WI38 (cell line): ENCODE data around the gene TTLL7.
A peak's percentile ranks its signal among the peaks of the same experiment; 100 is the strongest.

Experiments
- H3K4me3 ChIP-seq: 2 replicates; pipeline ENCODE4 v1.5.1; 2011; ENCODE audit warnings: low read depth, mild to moderate bottlenecking, control low read depth, low read length
- CTCF ChIP-seq: IDR thresholded peaks from 2 replicates; pipeline ENCODE4 v1.5.1; 2012; ENCODE audit warnings: low read depth, mild to moderate bottlenecking, control low read depth, low read length

The TTLL7 gene

GRCh38 chr1:83932281-83932680, 66.7 kb downstream of the TTLL7 start:
- TF ChIP-seq CTCF = no peak
- no peak overlapping the region for H3K4me3 ChIP-seq

DNA sequence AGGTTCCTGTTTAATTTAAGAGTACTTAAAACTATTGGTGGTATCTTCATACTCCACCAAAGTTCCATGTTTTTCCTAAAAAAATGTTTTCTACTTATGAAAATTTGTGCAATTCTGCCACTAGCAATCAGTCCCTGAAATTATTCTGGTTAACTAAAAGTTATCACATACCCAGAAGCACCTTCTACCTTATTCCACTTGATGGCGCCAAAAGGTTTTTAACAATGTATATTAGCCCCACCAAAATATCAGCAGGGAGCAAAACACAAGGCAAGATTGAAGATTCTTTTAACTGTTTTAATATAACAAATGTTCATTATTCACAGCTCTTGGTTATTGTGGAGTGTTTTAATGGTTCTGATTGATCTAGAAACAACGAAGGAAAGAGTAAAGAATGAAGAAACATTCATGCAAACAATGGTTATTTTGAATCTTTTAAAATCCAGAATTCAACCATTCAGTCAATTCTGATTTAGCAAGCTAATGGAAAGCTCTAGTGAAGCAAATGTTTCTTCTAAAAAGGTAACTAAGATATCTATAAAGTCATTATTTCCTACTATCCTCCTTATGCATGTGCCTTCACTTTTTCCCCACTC, 67.2 kb downstream of the TTLL7 start:
- TF ChIP-seq CTCF = peak; percentile 53; the same call in 1 of the 2 replicates
- H3K4me3 ChIP-seq = no peak overlapping the region

- no peak for TF ChIP-seq CTCF
Measured at GRCh38 chr1:83929184-83929583, 69.7 kb downstream of the TTLL7 start.

GRCh38 chr1:83928396-83928795, 70.5 kb downstream of the TTLL7 start:
- no peak for TF ChIP-seq CTCF
- no peak overlapping the region for H3K4me3 ChIP-seq

More at GRCh38 chr1:83929184-83929583, 69.7 kb downstream of the TTLL7 start:
- H3K4me3 ChIP-seq = no peak overlapping the region

DNA sequence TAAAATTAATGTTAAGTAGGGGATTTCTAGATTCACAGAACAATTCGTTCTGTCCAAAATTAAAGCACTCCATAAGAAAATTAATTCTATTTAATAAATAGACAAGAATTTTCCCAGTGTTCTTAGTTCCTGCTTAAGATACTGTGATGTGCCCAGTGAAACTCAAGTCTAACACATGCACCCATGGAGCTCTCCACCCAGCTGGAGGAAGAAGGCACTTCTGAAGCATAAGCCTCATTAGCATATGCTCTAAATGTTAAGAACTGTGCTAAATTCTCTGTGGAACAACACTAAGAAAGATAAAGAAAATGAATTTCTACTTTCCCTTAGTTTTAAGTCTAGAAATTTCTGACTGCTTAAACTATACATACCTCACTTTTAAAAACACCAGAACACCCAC, 71.2 kb downstream of the TTLL7 start:
- H3K4me3 ChIP-seq = no peak overlapping the region
- TF ChIP-seq CTCF = no peak

DNA sequence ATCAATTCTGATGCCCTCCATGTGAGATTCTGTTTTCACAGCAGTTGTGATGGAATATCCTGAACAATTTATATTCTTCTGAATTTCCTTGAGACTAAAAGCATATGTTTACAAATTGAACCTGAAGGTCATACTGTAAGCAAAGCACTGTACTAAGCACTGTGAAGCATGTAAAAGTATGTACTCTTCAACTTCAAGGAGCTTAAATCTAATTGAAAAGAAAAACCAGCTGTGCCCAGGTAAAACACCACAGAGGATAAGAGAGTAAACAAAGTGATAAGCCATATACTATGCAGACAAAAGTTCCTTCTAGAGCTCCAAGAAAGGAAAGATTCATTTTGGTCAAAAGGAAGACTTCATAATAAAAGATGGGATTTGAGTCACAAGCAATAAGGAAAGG, 71.9 kb downstream of the TTLL7 start:
- H3K4me3 ChIP-seq = no peak overlapping the region
- TF ChIP-seq CTCF = no peak

DNA sequence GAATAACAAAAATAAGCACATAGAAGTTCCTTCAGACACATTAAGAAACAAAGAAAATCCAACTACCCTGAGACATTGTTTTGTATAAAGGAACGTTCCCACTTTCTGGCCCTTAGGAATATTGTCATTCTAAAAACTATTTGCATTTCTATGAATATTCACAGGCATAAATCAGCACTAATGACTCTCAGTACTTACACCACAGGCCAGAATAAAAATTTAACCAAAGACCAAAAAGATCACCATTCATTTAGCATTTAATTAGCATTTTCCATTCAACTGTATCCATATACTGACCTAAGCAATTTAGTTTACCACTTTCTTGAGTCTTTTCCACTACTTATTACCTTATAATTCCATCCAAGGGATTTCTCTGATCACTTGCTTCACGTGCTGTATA, 75.4 kb downstream of the TTLL7 start:
- TF ChIP-seq CTCF = no peak
- no peak overlapping the region for H3K4me3 ChIP-seq
